Muscle of leg (tissue), 11 donors: ENCODE measurements around the gene STYXL2. TPM values are rescaled to one million over a fixed set of nuclear protein-coding genes. Genes with fewer than 3 reads are reported as not detected.

Source experiments
- DNase-seq: peaks from one replicate; pipeline ENCODE4 v3.0.0; 2013
- H3K27ac ChIP-seq: one replicate; pipeline ENCODE4 v1.5.1; 2013; ENCODE audit warnings: mild to moderate bottlenecking, low read length, control low read depth
- H3K27me3 ChIP-seq: one replicate; pipeline ENCODE4 v1.6.1; 2013; ENCODE audit warnings: low read length; ENCODE audit not compliant: control insufficient read depth, insufficient read depth
- H3K36me3 ChIP-seq: one replicate; pipeline ENCODE4 v1.6.1; 2013; ENCODE audit warnings: low read length; ENCODE audit not compliant: control insufficient read depth, insufficient read depth
- H3K4me1 ChIP-seq: one replicate; pipeline ENCODE4 v1.6.1; 2013; ENCODE audit warnings: low read length; ENCODE audit not compliant: control insufficient read depth, insufficient read depth
- H3K4me3 ChIP-seq: one replicate; pipeline ENCODE4 v1.5.1; 2013; ENCODE audit warnings: low read length, control low read depth
- H3K9me3 ChIP-seq: replicated peaks from 2 replicates; pipeline ENCODE4 v1.6.1; 2013; ENCODE audit warnings: low read depth, low read length; ENCODE audit not compliant: control insufficient read depth
- WGBS: methylation state at CpG from one replicate; pipeline ENCODE4 v1.1.5; 2013; ENCODE audit warnings: missing lambda C conversion rate; ENCODE audit not compliant: insufficient coverage; 5-methylcytosine and 5-hydroxymethylcytosine counted together
- polyA plus RNA-seq, 8 donors: library from polyadenylated mRNA; unstranded; fragments of 120-200 nt; gene quantifications; one replicate each; pipeline versions ENCODE4 v1.2.1 to v1.2.3, GENCODE V29; 2013; ENCODE audit warnings: inconsistent platforms in 1 of 8, low replicate concordance in 1 of 8; ENCODE audit not compliant: insufficient read length in 8 of 8, insufficient read depth in 1 of 8
- total RNA-seq: library from RNA; stranded (reverse); fragments of 120-200 nt; gene quantifications from one replicate; pipeline ENCODE4 v1.2.4, GENCODE V29; 2013

STYXL2 gene
- total and polyA plus RNA-seq, 9 donors = 49.6 to 119 (median 96.5) TPM

GRCh38 chr1:167141963-167142362 lies 48.1 kb downstream of the STYXL2 start:
- Histone ChIP-seq H3K27ac (no peak overlapping the region), H3K4me1 (no peaks in the 10 kb centered on the region)

More at GRCh38 chr1:167141963-167142362, 48.1 kb downstream of the STYXL2 start:
- DNase-seq = no peak
- no peaks in the 10 kb centered on the region for H3K27me3 ChIP-seq
- H3K9me3 ChIP-seq = no peaks in the 10 kb centered on the region
- no peak overlapping the region for H3K4me3 ChIP-seq
- 88% methylated on average over 1 of the region's 3 CpGs for WGBS
- no peaks in the 10 kb centered on the region for H3K36me3 ChIP-seq

Other genes starting within 250 kb of the STYXL2 start
- gene TADA1, start 217.8 kb upstream of the STYXL2 start, total RNA-seq = 12.7 TPM
- gene TADA1, start 217.8 kb upstream of the STYXL2 start, polyA plus RNA-seq = 10 to 100 TPM; 11.4 to 14.6 (median 12.8) TPM
- 2.5 TPM for gene ILDR2, start 118.5 kb upstream of the STYXL2 start, total RNA-seq
- 1 to 10 TPM; 1.6 to 3.4 (median 2.4) TPM for gene ILDR2, start 118.5 kb upstream of the STYXL2 start, polyA plus RNA-seq
- 0.27 TPM for gene MAEL, start 104.8 kb upstream of the STYXL2 start, total RNA-seq
- 1 to 10 TPM in 1 of 8 donors, under 1 TPM in 7; 0.27 to 1.1 (median 0.45) TPM for gene MAEL, start 104.8 kb upstream of the STYXL2 start, polyA plus RNA-seq
- 0.04 TPM for gene GPA33, start 3.7 kb upstream of the STYXL2 start, total RNA-seq
- gene GPA33, start 3.7 kb upstream of the STYXL2 start, polyA plus RNA-seq = 1 to 10 TPM in 1 of 8 donors, under 1 TPM in 6, not detected in 1; 0.07 to 3.7 (median 0.12) TPM
- gene POU2F1, start 126.8 kb downstream of the STYXL2 start, total RNA-seq = 6.9 TPM
- gene POU2F1, start 126.8 kb downstream of the STYXL2 start, polyA plus RNA-seq = 1 to 10 TPM; 4.5 to 6.7 (median 5.5) TPM